ENCODE data around the gene DKK1.

Gene DKK1, protein sequence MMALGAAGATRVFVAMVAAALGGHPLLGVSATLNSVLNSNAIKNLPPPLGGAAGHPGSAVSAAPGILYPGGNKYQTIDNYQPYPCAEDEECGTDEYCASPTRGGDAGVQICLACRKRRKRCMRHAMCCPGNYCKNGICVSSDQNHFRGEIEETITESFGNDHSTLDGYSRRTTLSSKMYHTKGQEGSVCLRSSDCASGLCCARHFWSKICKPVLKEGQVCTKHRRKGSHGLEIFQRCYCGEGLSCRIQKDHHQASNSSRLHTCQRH

DNA sequence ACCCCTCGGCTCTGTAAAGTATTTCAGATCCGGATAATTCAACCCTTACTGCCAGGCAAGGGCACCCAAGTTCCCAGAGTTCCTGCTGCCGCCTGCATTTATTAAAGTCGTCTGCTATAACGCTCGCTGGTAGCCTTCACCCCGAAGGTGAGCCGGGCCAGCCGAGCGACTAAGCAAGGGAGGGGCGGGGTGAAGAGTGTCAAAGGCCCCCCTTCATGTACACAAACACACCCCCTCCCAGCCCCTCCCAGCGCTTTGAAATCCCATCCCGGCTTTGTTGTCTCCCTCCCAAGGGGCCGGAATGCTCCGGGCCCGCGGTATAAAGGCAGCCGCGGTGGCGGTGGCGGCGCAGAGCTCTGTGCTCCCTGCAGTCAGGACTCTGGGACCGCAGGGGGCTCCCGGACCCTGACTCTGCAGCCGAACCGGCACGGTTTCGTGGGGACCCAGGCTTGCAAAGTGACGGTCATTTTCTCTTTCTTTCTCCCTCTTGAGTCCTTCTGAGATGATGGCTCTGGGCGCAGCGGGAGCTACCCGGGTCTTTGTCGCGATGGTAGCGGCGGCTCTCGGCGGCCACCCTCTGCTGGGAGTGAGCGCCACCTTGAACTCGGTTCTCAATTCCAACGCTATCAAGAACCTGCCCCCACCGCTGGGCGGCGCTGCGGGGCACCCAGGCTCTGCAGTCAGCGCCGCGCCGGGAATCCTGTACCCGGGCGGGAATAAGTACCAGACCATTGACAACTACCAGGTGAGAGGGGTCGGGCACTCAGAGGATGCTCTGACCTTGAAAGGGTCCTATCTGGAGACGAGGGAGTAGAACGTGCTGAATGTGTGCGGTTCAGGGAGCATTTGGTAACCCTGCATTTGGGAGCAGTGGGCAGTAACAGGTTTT is at the start of gene DKK1:
Gene DKK1, plus strand, starts transcription at position 349 of the 889 bp plus-strand sequence. Its CDS starts 154 bp downstream, at position 503.
- DNase-seq, result peak; percentile 64

DNA sequence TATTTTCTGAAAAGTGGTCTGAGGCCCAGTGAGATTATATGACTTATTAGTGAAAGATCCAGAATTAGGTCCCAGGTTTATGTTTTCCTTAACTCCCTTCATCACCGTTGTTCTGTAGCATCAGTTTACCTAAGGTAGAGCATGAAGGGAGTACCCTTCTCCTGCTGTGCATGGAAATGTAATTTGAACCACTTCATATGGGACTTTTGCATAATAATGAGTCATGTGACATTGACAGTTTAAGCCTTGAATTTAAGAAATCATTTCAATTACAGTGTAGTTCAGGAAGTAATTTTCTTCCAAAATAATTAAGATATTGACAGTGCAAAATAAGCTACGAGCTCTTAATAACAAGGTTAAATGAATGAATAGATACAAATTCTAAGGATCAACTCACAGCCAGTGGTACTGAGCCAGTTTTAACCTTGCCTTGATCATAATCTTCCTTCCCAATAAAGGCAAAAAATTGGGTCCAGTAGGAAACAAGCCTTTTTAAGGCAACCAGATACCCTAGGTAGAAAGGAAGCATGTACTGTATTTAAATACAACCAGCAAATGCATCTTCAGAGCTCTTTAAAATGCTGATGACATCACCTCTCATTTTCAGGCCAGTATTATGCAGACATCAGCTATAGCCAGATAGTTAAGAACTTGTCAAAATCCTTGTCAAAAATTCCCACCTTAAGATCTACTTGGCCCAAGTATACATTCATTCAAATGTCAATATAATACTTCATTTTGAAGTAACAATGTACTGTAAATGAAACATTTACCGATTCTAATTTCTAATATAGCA is 48.8 kb upstream of the DKK1 start:
- no peak for DNase-seq

DNA sequence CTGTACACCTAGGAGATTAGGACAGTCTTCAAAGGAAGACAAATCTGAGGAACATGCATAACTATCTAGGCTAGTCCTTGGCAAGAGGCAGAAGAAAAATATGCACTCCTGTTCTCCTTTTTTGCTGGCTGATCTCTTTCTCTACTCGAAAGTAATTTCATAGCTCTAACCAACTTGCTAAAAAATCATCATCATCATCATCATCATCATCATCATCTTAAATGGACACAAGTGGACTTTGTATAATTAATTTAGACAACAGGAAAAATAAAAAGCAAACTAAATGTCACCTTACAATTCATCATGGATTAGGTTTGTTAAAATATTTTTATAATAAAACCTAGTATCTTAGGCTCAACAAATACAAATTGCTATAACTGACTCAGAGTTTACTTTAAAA is 47.2 kb upstream of the DKK1 start:
- no peak for DNase-seq

DNA sequence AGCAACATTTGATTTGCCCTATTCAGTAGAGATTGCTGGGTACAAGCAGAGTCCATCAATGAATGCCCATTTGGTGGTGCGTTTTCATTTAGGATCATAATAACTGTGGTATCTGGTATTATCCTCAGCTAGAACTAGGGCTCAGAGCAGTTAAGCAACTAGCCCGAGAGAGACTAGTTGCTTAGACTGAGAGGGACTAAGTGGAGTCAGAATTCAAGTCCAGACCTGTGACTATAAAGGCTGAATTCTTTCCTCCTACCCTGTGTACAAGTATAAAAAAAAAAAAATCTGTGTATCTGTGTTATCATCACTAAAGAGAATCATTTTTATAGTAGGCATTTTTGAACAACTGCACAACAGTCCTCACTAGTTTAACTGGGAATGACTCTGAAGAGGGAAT is 45.3 kb upstream of the DKK1 start:
- no peak for DNase-seq

DNA sequence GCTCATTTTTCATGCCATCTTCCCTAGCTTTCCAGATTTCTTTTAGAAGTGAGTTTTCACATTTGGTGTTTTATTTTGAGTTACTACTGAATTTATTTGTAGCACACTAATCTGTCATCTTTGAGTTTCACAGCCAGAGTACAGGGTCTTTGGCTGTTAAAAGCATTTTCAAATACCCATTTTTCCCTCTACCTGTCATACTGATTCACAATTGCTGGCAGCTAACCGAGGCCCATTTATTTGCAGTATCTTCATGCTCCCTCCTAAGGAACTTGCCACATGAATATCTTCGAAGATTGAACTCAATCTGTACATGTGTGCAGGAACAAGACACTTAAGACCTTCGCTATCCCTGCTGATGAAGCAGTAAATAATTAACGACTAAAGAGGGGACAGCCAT is 44.8 kb upstream of the DKK1 start:
- DNase-seq, result no peak

DNA sequence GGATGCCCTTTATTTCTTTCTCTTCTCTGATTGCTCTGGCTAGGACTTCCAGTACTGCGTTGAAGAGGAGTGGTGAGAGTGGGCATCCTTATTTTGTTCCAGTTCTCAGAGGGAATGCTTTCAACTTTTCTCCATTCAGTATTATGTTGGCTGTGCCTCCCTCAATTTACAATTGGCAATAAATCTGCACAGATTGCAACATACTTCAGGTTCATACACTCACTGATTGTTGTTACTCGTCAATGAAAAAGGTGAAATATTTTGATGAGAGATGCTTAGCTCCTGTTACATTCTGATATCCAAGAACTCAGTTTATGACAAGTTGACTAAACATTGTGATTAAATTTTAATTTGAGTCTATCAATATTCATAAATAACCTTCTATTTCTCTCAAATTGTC is 37.9 kb upstream of the DKK1 start:
- DNase-seq, result no peak

DNA sequence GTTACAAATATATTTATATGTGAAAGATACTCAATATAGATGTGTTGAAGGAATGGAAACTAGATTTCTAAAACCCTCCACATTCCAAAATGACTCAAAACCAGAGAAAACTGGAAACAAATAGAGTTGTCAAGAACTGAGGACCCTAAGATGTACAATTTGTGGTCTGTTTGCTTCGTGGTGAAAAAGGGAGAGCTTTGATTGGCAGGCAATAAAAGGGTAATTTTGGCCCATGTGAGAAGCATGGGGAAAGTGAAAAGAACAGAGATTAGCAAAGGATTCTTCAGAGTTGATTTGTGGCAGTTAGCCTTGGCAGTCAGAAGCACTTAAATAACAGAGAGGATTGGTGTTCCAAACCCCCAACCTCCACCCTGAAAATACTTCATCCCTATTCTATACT is 37.1 kb upstream of the DKK1 start:
- DNase-seq, result no peak

DNA sequence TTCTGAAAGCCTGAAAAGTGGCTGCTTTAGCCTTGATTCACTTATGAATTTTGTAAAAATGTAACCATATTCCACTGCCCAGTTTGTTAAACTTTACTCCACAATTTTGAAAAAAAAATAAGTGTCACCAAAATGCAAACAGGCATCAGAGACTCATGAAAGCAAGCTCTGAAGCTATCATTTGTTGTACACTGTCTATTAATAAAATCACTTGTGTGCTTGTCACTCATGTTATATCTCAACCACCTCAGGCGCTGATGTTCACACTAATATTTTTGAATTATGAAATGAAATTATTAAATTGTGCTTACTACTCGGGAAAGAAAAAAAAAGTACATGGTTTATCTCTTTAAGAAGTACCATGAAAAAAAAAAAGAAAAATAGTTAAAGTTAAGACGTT is 34.5 kb upstream of the DKK1 start:
- DNase-seq, result no peak

DNA sequence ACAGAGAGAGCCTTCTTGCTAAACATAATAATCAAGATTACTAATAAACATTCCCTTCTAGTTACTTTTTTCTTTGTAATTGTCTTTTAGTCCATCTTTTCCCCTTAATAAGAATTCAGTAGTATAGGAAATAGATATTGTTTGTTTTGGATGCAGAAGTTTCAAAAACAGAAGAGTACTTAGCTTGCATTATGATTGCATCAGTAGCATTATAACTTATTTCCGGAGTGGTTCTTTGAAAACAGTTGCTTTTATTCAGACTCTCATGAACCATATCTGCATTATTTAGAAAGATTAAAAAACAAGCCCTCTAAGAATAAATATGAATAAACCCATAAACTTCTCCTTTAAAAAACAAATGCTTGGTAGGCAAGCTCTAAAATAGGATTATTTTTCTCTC is 34.0 kb upstream of the DKK1 start:
- no peak for DNase-seq

DNA sequence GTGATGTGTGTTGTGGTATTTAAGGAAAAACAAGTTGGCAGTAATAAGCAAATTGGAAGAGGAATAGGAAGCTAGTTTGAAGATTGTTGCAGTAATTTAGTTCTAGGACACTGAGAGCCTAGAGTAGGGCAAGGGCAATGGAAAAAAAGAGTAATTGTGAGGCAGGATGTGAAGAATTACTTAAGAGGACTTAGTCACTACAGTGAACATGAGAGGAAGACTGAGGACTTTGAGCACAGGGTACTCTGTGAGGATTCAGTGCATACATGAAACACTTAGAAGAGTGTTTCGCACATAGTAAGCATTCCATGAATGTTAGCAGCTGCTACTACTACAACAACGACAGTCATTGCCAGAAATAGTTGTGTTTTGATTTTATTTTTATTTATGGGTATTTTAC is 30.9 kb upstream of the DKK1 start:
- DNase-seq, result no peak

DNA sequence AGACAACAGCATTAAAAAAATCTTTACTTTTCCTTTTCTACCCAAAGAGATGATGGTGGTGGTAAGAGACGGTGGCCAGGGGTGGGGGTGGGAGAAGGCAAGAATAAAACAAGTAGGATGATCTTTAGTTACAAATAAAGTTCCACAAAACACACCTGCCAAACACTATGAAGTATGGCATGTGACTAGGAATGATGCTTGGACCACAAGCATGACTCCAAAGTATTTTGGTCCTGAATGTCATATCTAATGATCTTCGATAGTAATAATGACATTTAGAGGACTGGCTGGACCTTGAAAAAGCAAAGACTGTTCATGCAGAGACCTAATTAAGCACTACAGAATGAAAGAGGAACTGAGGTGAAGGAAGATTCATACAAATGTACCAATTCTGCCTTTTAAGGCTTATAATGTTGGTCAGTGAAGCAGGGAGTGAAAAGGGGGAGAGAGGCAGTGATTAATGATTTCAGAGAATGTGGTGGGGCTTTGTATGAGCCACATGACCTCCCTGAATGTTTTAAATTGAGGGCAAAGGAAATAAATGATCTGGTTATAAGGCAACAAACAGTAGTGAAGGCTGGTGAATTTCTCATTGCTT is 29.6 kb upstream of the DKK1 start:
- DNase-seq, result no peak

DNA sequence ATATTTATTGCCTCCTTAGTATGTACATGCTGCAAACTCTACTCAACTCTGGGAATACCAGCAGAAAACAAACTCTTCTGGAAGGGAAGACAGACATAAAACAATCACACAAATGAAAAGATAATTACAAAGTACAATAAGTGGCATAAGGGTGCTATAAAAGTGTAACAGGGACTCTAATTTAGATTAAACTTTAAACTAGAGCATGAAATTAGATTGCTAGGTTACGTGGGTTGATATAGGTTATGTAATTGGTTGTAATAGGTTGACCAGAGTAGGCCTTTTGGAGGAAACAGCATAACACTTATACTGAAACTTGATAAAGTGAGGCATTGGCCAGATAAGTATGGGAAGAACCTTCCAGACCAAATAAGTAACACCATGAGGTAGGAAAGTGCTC is 26.2 kb upstream of the DKK1 start:
- DNase-seq, result no peak

DNA sequence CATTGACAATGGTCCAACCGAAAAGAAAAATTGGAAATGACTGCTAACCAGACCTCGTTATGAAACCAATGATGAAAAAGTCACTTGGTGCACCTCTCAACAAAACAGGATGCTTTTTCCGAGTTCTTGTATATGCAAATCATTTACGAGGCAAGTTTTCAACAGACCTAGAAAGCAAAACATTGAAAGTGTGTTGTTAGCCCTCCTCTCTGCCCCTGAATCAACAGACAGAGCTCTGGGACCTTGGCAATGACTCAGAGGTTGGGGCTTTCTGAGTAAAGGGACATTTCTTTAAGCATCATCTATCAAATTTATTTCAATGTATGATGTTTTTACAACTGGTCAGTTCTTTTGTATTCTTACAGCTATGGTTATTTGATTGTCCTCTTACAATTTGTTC is 16.3 kb upstream of the DKK1 start:
- no peak for DNase-seq

DNA sequence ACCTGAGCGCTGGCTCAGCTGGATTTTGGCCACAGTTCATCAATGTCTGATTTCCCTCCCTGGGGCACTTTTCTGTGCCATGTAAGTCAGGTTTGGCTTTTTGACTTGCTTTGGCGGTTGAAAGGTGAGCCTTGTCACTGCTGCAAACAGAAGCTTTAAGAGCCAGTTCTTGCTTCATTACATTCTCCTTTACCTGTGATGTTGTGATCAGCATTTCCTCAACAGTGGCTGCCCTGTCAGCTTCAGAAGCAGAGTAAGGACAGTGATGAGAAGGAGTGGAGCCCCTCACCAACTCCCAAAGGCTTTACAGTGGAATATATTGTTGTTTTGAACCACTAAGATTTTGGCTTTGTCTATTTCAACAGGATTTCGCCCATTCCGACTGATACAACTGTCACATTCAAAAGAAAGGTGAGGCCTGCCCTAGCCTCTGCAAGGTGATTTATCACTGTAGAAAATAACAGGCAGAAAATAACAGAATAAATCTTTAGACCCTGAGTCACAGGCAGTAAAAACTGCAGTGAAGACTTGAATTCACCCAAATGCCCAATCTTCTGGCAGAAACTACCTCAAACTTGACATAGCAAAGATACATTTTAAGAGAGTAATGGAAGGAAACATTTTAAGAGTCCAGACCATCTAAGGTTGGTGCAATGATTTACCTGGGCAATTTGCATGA is 13.3 kb upstream of the DKK1 start:
- DNase-seq, result no peak

DNA sequence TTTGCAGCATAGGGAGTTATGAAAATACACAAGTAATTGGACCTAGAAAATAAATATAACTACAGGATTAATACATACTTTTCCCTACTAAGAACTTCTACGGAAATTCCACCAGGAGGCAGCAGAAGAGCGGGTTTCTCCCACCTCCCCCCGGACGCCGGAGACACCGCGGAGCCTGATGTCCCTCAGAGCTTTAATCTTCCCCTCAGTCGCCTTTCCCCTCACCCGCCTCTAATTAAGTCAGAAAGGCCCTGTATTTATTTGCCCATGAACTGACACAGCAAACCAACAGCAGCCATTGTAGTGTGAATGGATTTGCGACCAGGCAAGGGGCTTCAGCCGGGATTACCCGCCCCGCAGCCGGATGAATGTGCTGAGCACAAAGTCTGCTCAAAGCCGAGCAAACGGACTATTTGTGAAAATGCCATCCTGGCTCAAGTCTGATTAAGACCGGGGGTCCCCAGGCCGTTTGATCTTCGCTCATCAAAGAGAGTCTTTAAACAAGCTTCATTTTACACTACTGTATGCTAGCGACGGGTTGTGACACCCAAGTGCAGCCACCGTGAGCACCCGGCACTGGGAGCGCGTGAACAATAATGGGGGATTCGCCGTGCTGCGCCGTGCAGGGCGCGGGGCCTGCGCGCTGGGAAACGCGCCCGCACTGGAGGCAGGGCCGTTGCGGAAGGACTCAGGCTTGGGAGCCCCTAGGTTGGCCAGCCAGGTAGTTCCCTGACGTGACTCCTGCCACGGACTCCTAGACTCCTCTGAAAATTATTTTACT is 5.6 kb upstream of the DKK1 start:
- peak; percentile 63 for DNase-seq

DNA sequence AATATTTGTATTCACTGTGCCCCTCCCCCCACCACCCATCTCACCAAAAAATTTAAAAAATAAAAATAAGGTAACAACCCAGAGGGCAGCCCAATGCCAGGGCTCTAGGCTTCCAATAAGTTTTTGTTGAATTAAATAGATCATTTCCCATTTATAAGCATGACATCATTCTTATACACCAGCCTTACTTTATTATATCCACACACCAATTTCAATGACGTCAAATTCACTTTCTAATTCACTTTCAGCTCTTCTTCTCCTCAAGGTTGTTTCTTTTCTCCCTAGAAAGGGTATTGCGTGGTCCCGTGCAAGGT is 1.2 kb upstream of the DKK1 start:
- peak; percentile 1 for DNase-seq

DNA sequence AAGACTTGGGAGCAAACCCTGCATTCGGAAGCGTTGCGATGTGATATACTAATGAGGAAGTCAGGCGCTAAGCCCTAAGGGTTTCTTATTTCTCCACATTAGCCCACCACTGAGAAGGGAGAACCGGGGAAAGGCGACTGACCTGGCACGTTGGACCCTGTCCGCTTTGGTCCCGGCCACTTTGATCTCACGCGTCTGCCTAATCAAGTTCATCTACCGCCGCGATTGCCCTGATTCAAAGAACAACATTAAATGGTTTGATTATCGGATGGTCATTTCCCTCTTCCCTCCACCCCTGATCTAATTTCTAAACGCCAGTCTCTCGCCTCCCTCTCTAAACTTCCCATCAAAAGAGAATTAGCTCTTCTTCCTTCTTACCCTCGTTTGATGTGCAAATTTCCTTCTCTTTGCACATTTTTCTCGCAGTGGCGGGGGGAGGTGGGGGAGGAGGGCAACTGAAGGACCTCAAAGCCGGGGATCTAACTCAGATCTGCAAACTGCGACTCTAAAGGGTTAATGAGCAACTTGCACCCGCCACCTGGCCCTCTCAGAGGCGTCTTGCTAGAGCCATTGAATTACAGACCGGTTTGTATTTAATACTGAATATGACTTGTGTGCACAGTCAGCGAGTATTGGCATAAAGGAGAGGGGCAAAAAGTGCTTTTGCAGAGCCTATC is 687 bp upstream of the DKK1 start:
- DNase-seq, result peak; percentile 2

DNA sequence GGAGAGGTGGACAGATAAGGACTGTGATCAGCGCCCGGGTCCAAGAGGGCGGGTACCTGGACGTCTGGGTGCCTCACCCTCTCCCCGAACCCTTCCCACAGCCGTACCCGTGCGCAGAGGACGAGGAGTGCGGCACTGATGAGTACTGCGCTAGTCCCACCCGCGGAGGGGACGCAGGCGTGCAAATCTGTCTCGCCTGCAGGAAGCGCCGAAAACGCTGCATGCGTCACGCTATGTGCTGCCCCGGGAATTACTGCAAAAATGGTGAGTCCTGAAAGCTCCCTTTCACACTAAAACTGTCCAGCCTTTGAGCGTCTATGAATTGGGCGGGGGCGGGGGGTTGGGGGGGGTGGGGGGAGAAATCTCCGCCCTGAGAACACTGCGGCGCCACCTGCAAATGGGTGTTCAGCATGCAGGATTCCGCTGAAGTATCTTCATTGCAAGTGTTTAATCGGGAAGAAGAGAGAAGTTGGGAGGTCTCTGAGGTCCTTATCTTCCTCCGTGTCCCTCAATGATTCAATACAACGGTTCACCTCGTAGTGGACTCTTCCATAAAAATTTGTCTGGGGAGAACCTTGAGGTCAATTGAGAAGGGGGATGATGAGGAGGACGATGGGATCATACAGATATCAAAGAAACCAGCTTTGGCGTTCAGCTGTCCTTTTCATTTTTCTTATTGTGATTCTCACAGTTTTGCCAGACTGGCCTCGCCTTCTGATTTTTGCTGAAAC is 906 bp downstream of the DKK1 start:
- peak; percentile 23 for DNase-seq

DNA sequence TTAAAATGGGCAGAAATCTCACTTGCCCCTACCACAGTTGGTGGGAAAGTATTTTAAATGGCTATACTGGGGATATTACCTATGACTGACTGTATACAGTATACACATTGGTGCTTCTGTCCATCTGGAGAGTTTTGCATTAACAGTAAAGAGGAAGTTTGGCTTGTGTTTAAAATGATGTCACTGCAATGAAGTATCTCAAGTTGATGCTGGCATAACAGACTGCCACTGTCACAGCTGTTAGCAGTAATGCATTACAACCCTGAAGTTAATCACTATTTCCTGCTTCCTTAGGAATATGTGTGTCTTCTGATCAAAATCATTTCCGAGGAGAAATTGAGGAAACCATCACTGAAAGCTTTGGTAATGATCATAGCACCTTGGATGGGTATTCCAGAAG is 1.9 kb downstream of the DKK1 start:
- DNase-seq, result no peak

DNA sequence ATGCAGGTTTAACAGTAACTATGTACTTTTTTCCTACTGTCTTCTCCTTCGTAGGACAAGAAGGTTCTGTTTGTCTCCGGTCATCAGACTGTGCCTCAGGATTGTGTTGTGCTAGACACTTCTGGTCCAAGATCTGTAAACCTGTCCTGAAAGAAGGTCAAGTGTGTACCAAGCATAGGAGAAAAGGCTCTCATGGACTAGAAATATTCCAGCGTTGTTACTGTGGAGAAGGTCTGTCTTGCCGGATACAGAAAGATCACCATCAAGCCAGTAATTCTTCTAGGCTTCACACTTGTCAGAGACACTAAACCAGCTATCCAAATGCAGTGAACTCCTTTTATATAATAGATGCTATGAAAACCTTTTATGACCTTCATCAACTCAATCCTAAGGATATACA is 2.4 kb downstream of the DKK1 start:
- no peak for DNase-seq

All from NCI-H345 (cell line).